Measurements from ENCODE around the gene TST.

TST gene

GRCh38 chr22:37053310-37054055 is 34.2 kb upstream of the TST start:
- DNase-seq (ENCODE audit: low read depth), result no peak

- DNase-seq (ENCODE audit: low read depth), result no peak
Observed at GRCh38 chr22:37052386-37053309, 33.4 kb upstream of the TST start.

GRCh38 chr22:37051391-37052385 is 32.4 kb upstream of the TST start, which contains the start of gene KCTD17:
KCTD17 (plus strand) TSS chr22:37051742; CDS start chr22:37051761, 19 bp downstream.
- peak; percentile 38 for DNase-seq (ENCODE audit: low read depth)

GRCh38 chr22:37050913-37051312 is 31.7 kb upstream of the TST start:
- DNase-seq (ENCODE audit: low read depth), result no peak

GRCh38 chr22:37049224-37049623 is 30.0 kb upstream of the TST start:
- DNase-seq (ENCODE audit: low read depth), result no peak

- no peak for DNase-seq (ENCODE audit: low read depth)
Observed at GRCh38 chr22:37048133-37048532, 28.9 kb upstream of the TST start.

GRCh38 chr22:37047006-37047405 is 27.8 kb upstream of the TST start:
- DNase-seq (ENCODE audit: low read depth), result no peak

GRCh38 chr22:37046589-37046988 is 27.3 kb upstream of the TST start:
- no peak for DNase-seq (ENCODE audit: low read depth)

- DNase-seq (ENCODE audit: low read depth), result no peak
Observed at GRCh38 chr22:37045958-37046357, 26.7 kb upstream of the TST start.

GRCh38 chr22:37044634-37045625 is 25.7 kb upstream of the TST start:
- DNase-seq (ENCODE audit: low read depth), result no peak

GRCh38 chr22:37043828-37044538 is 24.7 kb upstream of the TST start:
- no peak for DNase-seq (ENCODE audit: low read depth)

- no peak for DNase-seq (ENCODE audit: low read depth)
Observed at GRCh38 chr22:37043209-37043827, 24.1 kb upstream of the TST start.

- no peak for DNase-seq (ENCODE audit: low read depth)
Observed at GRCh38 chr22:37039466-37039865, 20.2 kb upstream of the TST start.

GRCh38 chr22:37037669-37038068 is 18.4 kb upstream of the TST start:
- DNase-seq (ENCODE audit: low read depth), result no peak

- DNase-seq (ENCODE audit: low read depth), result no peak
Observed at GRCh38 chr22:37036655-37037377, 17.6 kb upstream of the TST start.

GRCh38 chr22:37033605-37034430 is 14.6 kb upstream of the TST start:
- DNase-seq (ENCODE audit: low read depth), result no peak

- DNase-seq (ENCODE audit: low read depth), result peak; percentile 51
Observed at GRCh38 chr22:37032535-37033460, 13.6 kb upstream of the TST start.

Data from fibroblast of the conjunctiva (primary cell).